Common myeloid progenitor, CD34-positive (primary cell): ENCODE measurements around the gene RPL13.

Source experiments
- CTCF ChIA-PET: fragments of 350-600 bp; sonication (Branson Sonifier 250); formaldehyde crosslinking; loops from one replicate; lab custom pipeline; 2021; ENCODE audit warnings: antibody characterized with exemption; lab: Charles Lee
- POLR2A ChIA-PET: fragments of 350-600 bp; sonication (Branson Sonifier 250); formaldehyde crosslinking; loops from one replicate; lab custom pipeline; 2021; ENCODE audit warnings: antibody characterized with exemption; lab: Charles Lee
- DNase-seq, 3 donors: peaks; one replicate each; pipeline versions ENCODE4 v3.0.0 to v3.0.0-alpha.2; 2013
- H3K27ac ChIP-seq, 2 experiments: 1 replicate in 1 of 2; 2 replicates in 1 of 2; pipeline ENCODE4 v1.7.0; 2013; ENCODE audit warnings: inconsistent platforms in 2 of 2, low read length in 2 of 2, mild to moderate bottlenecking in 2 of 2, low read depth in 1 of 2, moderate library complexity in 1 of 2; ENCODE audit not compliant: severe bottlenecking in 2 of 2, insufficient read depth in 1 of 2, poor library complexity in 1 of 2
- H3K27me3 ChIP-seq, 5 experiments: replicated peaks in 2 of 5; 1 replicate in 3 of 5; 2 replicates in 2 of 5; pipeline versions ENCODE4 v1.6.1 to v1.7.0; 2013; ENCODE audit warnings: low read length in 4 of 5, mild to moderate bottlenecking in 2 of 5, moderate library complexity in 2 of 5, inconsistent platforms in 1 of 5; ENCODE audit not compliant: insufficient read depth in 5 of 5, control insufficient read depth in 4 of 5
- H3K36me3 ChIP-seq, 4 experiments: 1 replicate in 2 of 4; 2 replicates in 2 of 4; pipeline versions ENCODE4 v1.6.1 to v1.7.0; 2013; ENCODE audit warnings: low read length in 3 of 4, control low read depth in 1 of 4, mild to moderate bottlenecking in 1 of 4; ENCODE audit not compliant: control insufficient read depth in 4 of 4, insufficient read depth in 4 of 4
- H3K4me1 ChIP-seq, 4 experiments: 1 replicate in 3 of 4; 2 replicates in 1 of 4; pipeline versions ENCODE4 v1.6.1 to v1.7.1; 2013; ENCODE audit warnings: low read length in 3 of 4, mild to moderate bottlenecking in 3 of 4, control low read depth in 1 of 4, inconsistent platforms in 1 of 4, moderate library complexity in 1 of 4; ENCODE audit not compliant: control insufficient read depth in 4 of 4, insufficient read depth in 4 of 4; ENCODE audit errors: control extremely low read depth in 1 of 4
- H3K4me3 ChIP-seq, 7 experiments: 1 replicate in 4 of 7; 2 replicates in 3 of 7; pipeline versions ENCODE4 v1.5.1 to v1.7.0; 2013; ENCODE audit warnings: mild to moderate bottlenecking in 7 of 7, low read length in 6 of 7, moderate library complexity in 6 of 7, inconsistent platforms in 2 of 7, low read depth in 2 of 7, control low read depth in 1 of 7; ENCODE audit not compliant: insufficient read depth in 4 of 7, control insufficient read depth in 1 of 7; ENCODE audit errors: extremely low read depth in 1 of 7
- H3K9me3 ChIP-seq, 5 experiments: 1 replicate in 4 of 5; 2 replicates in 1 of 5; pipeline versions ENCODE4 v1.6.1 to v1.7.1; 2013; ENCODE audit warnings: low read length in 4 of 5, mild to moderate bottlenecking in 2 of 5, inconsistent platforms in 1 of 5, low read depth in 1 of 5, moderate library complexity in 1 of 5; ENCODE audit not compliant: control insufficient read depth in 4 of 5, insufficient read depth in 2 of 5; ENCODE audit errors: control extremely low read depth in 1 of 5
- WGBS: methylation state at CpG from one replicate; pipeline ENCODE4 v1.1.5; 2013; ENCODE audit not compliant: insufficient coverage; 5-methylcytosine and 5-hydroxymethylcytosine counted together

The RPL13 gene

GRCh38 chr16:89589241-89589926 lies 28.9 kb downstream of the RPL13 start:
- CTCF ChIA-PET, result no interaction called here
- Histone ChIP-seq H3K4me1 (no peaks in the 10 kb centered on the region), H3K36me3 (no peaks in the 10 kb centered on the region), H3K4me3 (no peak overlapping the region), H3K9me3 (no peaks in the 10 kb centered on the region), H3K27me3 (no peaks in the 10 kb centered on the region), H3K27ac (no peak overlapping the region)
- WGBS, result 97% methylated on average over 20 of the region's 21 CpGs
- POLR2A ChIA-PET, result no interaction called here
- DNase-seq, result no peak

DNA sequence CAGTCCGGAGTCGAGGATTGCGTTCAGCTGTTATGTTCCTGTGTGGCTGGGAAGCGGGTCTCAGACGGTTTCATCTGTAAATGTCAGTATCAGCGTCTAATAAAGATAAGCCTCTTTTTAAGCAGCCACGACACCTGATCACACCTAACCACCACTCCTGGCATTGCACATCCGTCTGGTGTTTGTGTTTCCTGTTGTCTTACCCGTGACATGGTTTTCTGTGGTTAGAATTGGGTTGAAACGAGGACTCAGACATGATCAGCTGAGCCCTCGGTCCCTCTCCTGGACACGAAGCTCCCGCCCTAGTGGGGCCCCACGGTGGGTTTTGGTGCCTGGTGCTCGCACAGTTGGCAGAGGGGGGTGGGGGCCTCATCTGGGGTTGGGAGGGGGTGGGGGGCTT lies 33.4 kb downstream of the RPL13 start:
- Histone ChIP-seq H3K9me3 (no peaks in the 10 kb centered on the region), H3K4me1 (no peaks in the 10 kb centered on the region), H3K27ac (no peak overlapping the region), H3K4me3 (no peak overlapping the region), H3K36me3 (no peaks in the 10 kb centered on the region), H3K27me3 (no peaks in the 10 kb centered on the region)
- ChIA-PET POLR2A (no interaction called here), CTCF (no interaction called here)
- WGBS, result 79% methylated on average over 8 of the region's 15 CpGs
- peak in 1 of 3 donors; percentile 47 for DNase-seq

DNA sequence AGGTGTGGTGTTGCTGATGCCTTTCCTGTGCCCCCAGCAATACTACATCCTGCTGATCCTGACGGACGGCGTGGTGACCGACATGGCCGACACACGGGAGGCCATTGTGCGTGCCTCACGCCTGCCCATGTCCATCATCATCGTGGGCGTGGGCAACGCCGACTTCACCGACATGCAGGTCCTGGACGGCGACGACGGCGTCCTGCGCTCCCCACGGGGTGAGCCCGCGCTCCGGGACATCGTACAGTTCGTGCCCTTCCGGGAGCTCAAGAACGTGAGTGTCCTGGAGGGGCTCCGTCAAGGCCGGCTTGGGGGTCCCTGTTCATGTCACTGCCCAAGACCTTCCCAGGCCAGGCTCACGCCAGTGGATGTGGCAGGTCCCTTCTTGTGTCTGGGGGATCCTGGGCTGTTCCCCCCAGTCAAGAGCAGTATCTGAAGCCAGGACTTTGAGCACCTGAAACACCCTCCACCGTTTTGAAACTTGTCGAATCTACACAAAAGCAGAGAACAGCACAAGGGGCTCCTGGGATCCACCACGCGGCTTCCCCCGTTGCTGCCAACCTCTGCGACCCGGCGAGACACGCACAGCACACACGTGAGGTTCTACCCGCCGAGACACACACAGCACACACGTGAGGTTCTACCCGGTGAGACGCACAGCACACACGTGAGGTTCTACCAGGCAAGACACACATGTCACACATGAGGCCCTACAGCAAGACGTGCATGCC lies 35.0 kb downstream of the RPL13 start:
- H3K27ac ChIP-seq, result no peak overlapping the region
- CTCF ChIA-PET, result interaction anchor here (1.0 kb wide), 1 partner anchor 62 kb away, joined by 3 read pairs; the partner anchor contains the start of genes CHMP1A and SPATA33
- no peaks in the 10 kb centered on the region for H3K4me1 ChIP-seq
- no peaks in the 10 kb centered on the region for H3K9me3 ChIP-seq
- POLR2A ChIA-PET, result interaction anchor here (1.3 kb wide), 1 partner anchor 62 kb away, joined by 3 read pairs; the partner anchor contains the start of gene CHMP1A
- no peaks in the 10 kb centered on the region for H3K36me3 ChIP-seq
- DNase-seq, result no peak
- H3K27me3 ChIP-seq, result no peaks in the 10 kb centered on the region
- 99% methylated on average over 46 of the region's 47 CpGs for WGBS
- H3K4me3 ChIP-seq, result no peak overlapping the region

- Histone ChIP-seq H3K4me3 (no peak overlapping the region), H3K27ac (no peak overlapping the region), H3K27me3 (no peaks in the 10 kb centered on the region), H3K36me3 (no peaks in the 10 kb centered on the region), H3K9me3 (no peaks in the 10 kb centered on the region), H3K4me1 (no peaks in the 10 kb centered on the region)
- 95% methylated on average over 25 of the region's 25 CpGs for WGBS
- CTCF ChIA-PET, result interaction anchor here (1.0 kb wide), 1 partner anchor 61 kb away, joined by 3 read pairs; the partner anchor contains the start of genes CHMP1A and SPATA33
- no peak for DNase-seq
- POLR2A ChIA-PET, result interaction anchor here (1.3 kb wide), 1 partner anchor 61 kb away, joined by 3 read pairs; the partner anchor contains the start of gene CHMP1A
These were observed 35.7 kb downstream of the RPL13 start for GRCh38 chr16:89596061-89596689.

GRCh38 chr16:89596957-89597649 lies 36.6 kb downstream of the RPL13 start:
- Histone ChIP-seq H3K36me3 (no peaks in the 10 kb centered on the region), H3K4me3 (no peak overlapping the region), H3K9me3 (no peaks in the 10 kb centered on the region), H3K4me1 (peaks cover 0 to 3% (median under 1%) of the 10 kb centered on the region in 4 experiments), H3K27ac (no peak overlapping the region), H3K27me3 (no peaks in the 10 kb centered on the region)
- ChIA-PET POLR2A (interaction anchor here (1.3 kb wide), 1 partner anchor 60 kb away, joined by 3 read pairs; the partner anchor contains the start of gene CHMP1A), CTCF (no interaction called here)
- no peak for DNase-seq
- 95% methylated on average over 16 of the region's 19 CpGs for WGBS

DNA sequence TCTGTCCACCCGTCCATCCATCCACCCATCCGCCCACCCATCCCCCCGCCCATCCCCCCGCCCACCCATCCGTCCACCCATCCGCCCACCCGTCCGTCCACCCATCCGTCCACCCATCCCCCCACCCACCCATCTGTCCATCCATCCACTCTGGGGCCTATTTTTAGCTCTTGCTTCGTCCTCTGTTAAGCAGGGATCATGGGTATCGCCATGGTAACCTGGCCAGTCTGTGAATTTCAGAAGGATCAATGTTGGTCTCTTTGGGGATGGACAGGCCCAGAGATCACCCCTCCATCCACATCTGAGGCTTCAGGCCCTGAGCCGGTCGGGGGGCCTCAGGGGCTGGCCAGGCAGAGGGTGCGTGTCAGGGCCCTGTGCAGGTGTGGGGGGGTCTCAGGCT lies 37.7 kb downstream of the RPL13 start:
- ChIA-PET CTCF (no interaction called here), POLR2A (no interaction called here)
- WGBS, result 75% methylated on average over 2 of the region's 14 CpGs
- H3K27me3 ChIP-seq, result no peaks in the 10 kb centered on the region
- H3K4me1 ChIP-seq, result peaks cover 0 to 14% (median 10%) of the 10 kb centered on the region in 4 experiments
- no peaks in the 10 kb centered on the region for H3K36me3 ChIP-seq
- H3K4me3 ChIP-seq, result no peak overlapping the region
- DNase-seq, result peak in 1 of 3 donors; percentile 51
- H3K9me3 ChIP-seq, result no peaks in the 10 kb centered on the region
- H3K27ac ChIP-seq, result no peak overlapping the region
